HG03354 (cell line): Measurements from ENCODE around the gene LY6G6C.

Experiments
- ATAC-seq: cut with Tn5 transposase; IDR thresholded peaks from one replicate; pipeline ENCODE4 v1.9.1; 2021; ENCODE audit warnings: mild to moderate bottlenecking; ENCODE audit not compliant: unreplicated experiment, poor library complexity, severe bottlenecking

LY6G6C gene

GRCh38 chr6:31728767-31729514, 7.4 kb upstream of the LY6G6C start, which contains the start of gene DDAH2:
Gene DDAH2 (minus strand): TSS chr6:31729299. CDS start chr6:31729161, 138 bp downstream.
- ATAC-seq: no peak

- no peak for ATAC-seq
Measured at GRCh38 chr6:31727717-31728671, 6.4 kb upstream of the LY6G6C start.

GRCh38 chr6:31727034-31727716, 5.6 kb upstream of the LY6G6C start:
- peak; percentile 67 for ATAC-seq

- no peak for ATAC-seq
Measured at GRCh38 chr6:31725502-31726350, 4.2 kb upstream of the LY6G6C start.

GRCh38 chr6:31723980-31724691, 2.6 kb upstream of the LY6G6C start:
- ATAC-seq: no peak

- ATAC-seq: no peak
Measured at GRCh38 chr6:31723245-31723979, 1.9 kb upstream of the LY6G6C start, which contains the start of gene MPIG6B. Gene MPIG6B (plus strand): TSS chr6:31723373. CDS start chr6:31723384, 11 bp downstream.

- no peak for ATAC-seq
Measured at GRCh38 chr6:31722173-31722572, 627 bp upstream of the LY6G6C start.

GRCh38 chr6:31720196-31720770, 1.3 kb downstream of the LY6G6C start:
- no peak for ATAC-seq

GRCh38 chr6:31719001-31719400, 2.5 kb downstream of the LY6G6C start:
- no peak for ATAC-seq

GRCh38 chr6:31718265-31718664, 3.3 kb downstream of the LY6G6C start:
- ATAC-seq: no peak

GRCh38 chr6:31717499-31718222, 3.9 kb downstream of the LY6G6C start:
- ATAC-seq: no peak

GRCh38 chr6:31715022-31715958, 6.3 kb downstream of the LY6G6C start, which contains the start of gene LY6G6D:
Gene LY6G6D (plus strand): TSS chr6:31715348. CDS start chr6:31715356, 8 bp downstream.
- ATAC-seq: no peak

GRCh38 chr6:31713991-31714684, 7.4 kb downstream of the LY6G6C start:
- no peak for ATAC-seq

GRCh38 chr6:31713465-31713864, 8.1 kb downstream of the LY6G6C start:
- no peak for ATAC-seq

- ATAC-seq: no peak
Measured at GRCh38 chr6:31712296-31712695, 9.2 kb downstream of the LY6G6C start.
